Spleen (tissue), 7 donors: ENCODE data around the gene EPHB1.

Experiments
- CTCF ChIP-seq, 11 experiments: fragments of 200-600 bp in 7 of 11; fragments of 450-650 bp in 4 of 11; sonication (generic) in 4 of 11; IDR thresholded peaks in 8 of 11; conservative IDR thresholded peaks in 3 of 11; 1 replicate in 7 of 11; 2 replicates in 4 of 11; pipeline versions ENCODE4 v1.4.0 to v1.8.0; 2016 to 2021; ENCODE audit warnings: antibody characterized with exemption in 11 of 11, inconsistent platforms in 4 of 11, mild to moderate bottlenecking in 1 of 11
- POLR2AphosphoS5 ChIP-seq, 3 donors: sonication (generic); formaldehyde crosslinking; IDR thresholded peaks; one replicate each; pipeline ENCODE4 v1.5.1; 2017; ENCODE audit warnings: antibody characterized with exemption in 3 of 3
- donor health status: DM: no; HTN: no; CAD: no; lungs with moderate emphysema.
- donor health status: DM: no; HTN: no; CAD: no.
- donor health status: DM: no; HTN: no; CAD: no.

- TF ChIP-seq POLR2AphosphoS5 (IDR thresholded peaks at IDR 0.05) (no peak), CTCF (IDR thresholded peaks at IDR 0.05 in 8 of 11, conservative IDR thresholded peaks at IDR 0.05 in 3 of 11) (no peak)
Observed at GRCh38 chr3:134755821-134756220, 39.2 kb upstream of the EPHB1 start.
